Lower leg skin (tissue), 3 donors: ENCODE data around the gene AHCYL2.

ENCODE experiments used
- POLR2A ChIP-seq, 2 donors: fragments of 450-650 bp; IDR thresholded peaks; one replicate each; pipeline ENCODE4 v1.6.1; 2016 to 2017; ENCODE audit warnings: antibody characterized with exemption in 2 of 2, mild to moderate bottlenecking in 1 of 2, moderate library complexity in 1 of 2
- TF ChIP-seq, protein P1 (sequence below), 3 donors: fragments of 450-650 bp; IDR thresholded peaks; one replicate each; pipeline ENCODE4 v1.5.1; 2016; ENCODE audit warnings: antibody characterized with exemption in 3 of 3, mild to moderate bottlenecking in 3 of 3, moderate library complexity in 2 of 3

DNA sequence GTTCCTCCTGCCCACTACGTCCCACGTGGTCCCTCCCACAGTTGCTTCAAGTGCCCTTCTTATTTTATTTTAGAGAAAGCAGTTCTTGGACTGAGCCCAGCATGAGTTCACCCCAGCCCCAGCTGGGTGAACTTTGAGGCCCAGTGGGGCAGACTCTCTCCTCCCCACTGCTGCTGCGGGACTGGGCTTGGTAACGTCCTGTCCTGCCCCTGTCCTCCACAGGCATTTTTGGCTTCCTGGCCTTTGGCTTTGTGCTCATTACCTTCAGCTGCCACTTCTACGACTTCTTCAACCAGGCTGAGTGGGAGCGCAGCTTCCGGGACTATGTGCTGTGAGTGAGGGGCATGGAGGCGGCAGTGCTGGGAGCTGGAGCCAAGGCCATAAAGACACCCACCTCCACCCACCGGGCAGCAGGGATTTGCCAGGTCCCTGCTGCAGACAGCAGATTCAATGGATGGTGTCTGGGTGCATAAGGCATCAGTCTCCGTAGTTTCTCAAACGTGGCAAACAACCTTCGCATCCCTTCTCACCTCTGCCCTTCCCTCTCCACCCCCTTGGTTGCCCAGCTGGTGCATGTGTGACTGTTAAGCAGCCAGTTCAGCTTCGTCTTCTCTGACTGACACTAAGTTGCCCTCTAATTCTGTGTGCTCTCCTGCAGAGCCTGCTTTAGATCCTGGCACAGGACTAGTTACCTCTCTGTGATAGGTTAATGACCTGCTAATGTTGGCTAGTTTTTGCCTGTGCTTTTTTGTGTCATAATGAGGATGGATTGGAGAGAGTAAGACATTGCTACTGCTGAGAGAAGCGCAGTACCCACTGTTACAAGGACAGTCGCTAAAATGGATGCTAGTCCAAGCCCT is 15.5 kb upstream of the AHCYL2 start:
- TF ChIP-seq, protein P1, sequence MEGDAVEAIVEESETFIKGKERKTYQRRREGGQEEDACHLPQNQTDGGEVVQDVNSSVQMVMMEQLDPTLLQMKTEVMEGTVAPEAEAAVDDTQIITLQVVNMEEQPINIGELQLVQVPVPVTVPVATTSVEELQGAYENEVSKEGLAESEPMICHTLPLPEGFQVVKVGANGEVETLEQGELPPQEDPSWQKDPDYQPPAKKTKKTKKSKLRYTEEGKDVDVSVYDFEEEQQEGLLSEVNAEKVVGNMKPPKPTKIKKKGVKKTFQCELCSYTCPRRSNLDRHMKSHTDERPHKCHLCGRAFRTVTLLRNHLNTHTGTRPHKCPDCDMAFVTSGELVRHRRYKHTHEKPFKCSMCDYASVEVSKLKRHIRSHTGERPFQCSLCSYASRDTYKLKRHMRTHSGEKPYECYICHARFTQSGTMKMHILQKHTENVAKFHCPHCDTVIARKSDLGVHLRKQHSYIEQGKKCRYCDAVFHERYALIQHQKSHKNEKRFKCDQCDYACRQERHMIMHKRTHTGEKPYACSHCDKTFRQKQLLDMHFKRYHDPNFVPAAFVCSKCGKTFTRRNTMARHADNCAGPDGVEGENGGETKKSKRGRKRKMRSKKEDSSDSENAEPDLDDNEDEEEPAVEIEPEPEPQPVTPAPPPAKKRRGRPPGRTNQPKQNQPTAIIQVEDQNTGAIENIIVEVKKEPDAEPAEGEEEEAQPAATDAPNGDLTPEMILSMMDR (IDR thresholded peaks at IDR 0.05), result no peak
- TF ChIP-seq POLR2A (IDR thresholded peaks at IDR 0.05), result no peak
